Heart left ventricle (tissue), 16 donors: ENCODE results near the gene KCNJ4. TPM values are rescaled to one million over a fixed set of nuclear protein-coding genes. Genes with fewer than 3 reads are reported as not detected.

Experiments
- ATAC-seq, 4 donors: fragments of 200-7000 bp; cut with Tn5 transposase; one replicate each; pipeline ENCODE4 v1.9.1; 2020 to 2022; ENCODE audit warnings: moderate library complexity in 4 of 4, mild to moderate bottlenecking in 3 of 4, moderate number of reproducible peaks in 1 of 4
- DNase-seq, 5 donors: peaks; one replicate each; pipeline ENCODE4 v3.0.0-alpha.2; 2020
- H3K27ac ChIP-seq, 12 donors: fragments of 200-600 bp; sonication (generic) in 4 of 12; one replicate each; pipeline versions ENCODE4 v1.5.0 to v1.8.0; 2016 to 2022; ENCODE audit warnings: mild to moderate bottlenecking in 2 of 12
- H3K27me3 ChIP-seq, 9 donors: fragments of 200-600 bp; sonication (generic) in 2 of 9; one replicate each; pipeline versions ENCODE4 v1.5.1 to v1.8.0; 2016 to 2022; ENCODE audit warnings: mild to moderate bottlenecking in 3 of 9
- H3K36me3 ChIP-seq, 9 donors: fragments of 200-600 bp; sonication (generic) in 2 of 9; one replicate each; pipeline versions ENCODE4 v1.5.0 to v1.8.0; 2018 to 2022; ENCODE audit warnings: mild to moderate bottlenecking in 2 of 9
- H3K4me1 ChIP-seq, 12 donors: fragments of 200-600 bp; sonication (generic) in 4 of 12; one replicate each; pipeline versions ENCODE4 v1.5.0 to v1.8.0; 2016 to 2022; ENCODE audit warnings: mild to moderate bottlenecking in 3 of 12
- H3K4me3 ChIP-seq, 12 donors: fragments of 200-600 bp; sonication (generic) in 4 of 12; one replicate each; pipeline versions ENCODE4 v1.5.0 to v1.8.0; 2017 to 2022; ENCODE audit warnings: mild to moderate bottlenecking in 9 of 12, moderate library complexity in 4 of 12
- H3K9me3 ChIP-seq, 12 donors: fragments of 200-600 bp; sonication (generic) in 4 of 12; one replicate each; pipeline versions ENCODE4 v1.5.0 to v1.8.0; 2016 to 2022; ENCODE audit warnings: mild to moderate bottlenecking in 1 of 12
- POLR2A ChIP-seq, 2 donors: fragments of 450-650 bp; IDR thresholded peaks; one replicate each; pipeline ENCODE4 v1.6.1; 2017; ENCODE audit warnings: antibody characterized with exemption in 2 of 2, mild to moderate bottlenecking in 2 of 2, moderate library complexity in 2 of 2
- WGBS, 4 donors: extraction: QIAGEN DNeasy Blood & Tissue Kit in 2 of 4; methylation state at CpG; one replicate each; pipeline versions ENCODE4 v1.1.5 to v1.1.7; 2013 to 2018; 5-methylcytosine and 5-hydroxymethylcytosine counted together
- intact Hi-C, 10 donors: fragments of 100-400 bp; cut with DNase I; formaldehyde crosslinking; loops; one replicate each; pipeline versions ENCODE4 v1.11.1 to v1.14.2; 2022
- polyA plus RNA-seq, 2 donors: library from polyadenylated mRNA; stranded (reverse); fragments of 200-250 nt; gene quantifications; one replicate each; pipeline ENCODE4 v1.2.3, GENCODE V29; 2013
- total RNA-seq, 9 donors: library from RNA; depleted of rRNA in 2 of 9; stranded (reverse); fragments of >200 nt in 2 of 9; fragmentation: NEBNext Ultra II Directional in 3 of 9; extraction: Animal tissue kit (Norgen Biotek cat#: 25700) in 3 of 9; gene quantifications; one replicate each; pipeline versions ENCODE4 v1.1.0 to v1.2.4, GENCODE V29; 2016 to 2023
- TF ChIP-seq, protein P1 (sequence below), 12 donors: fragments of 200-600 bp; sonication (generic) in 4 of 12; IDR thresholded peaks; one replicate each; pipeline versions ENCODE4 v1.5.0 to v1.8.0; 2018 to 2022; ENCODE audit warnings: antibody characterized with exemption in 12 of 12, mild to moderate bottlenecking in 5 of 12
- donor health status: ischemic (EF 13 %, LVEDD 7.1; RV severe dilation, severe dysfunction).
- donor health status: healthy with polysubstance abuse.
- donor health status: DM: no; HTN: yes; CAD: no.
- donor health status: DM: no; HTN: no; CAD: no.
- donor health status: ischemic (EF 25% LVEDD 6.9; RV normal size, moderate dysfunction).
- donor health status: ischemic (EF 25% LVEDD 5.7; RV mildly dilated, moderate dysfunction).
- donor health status: healthy.
- donor health status: DM: yes; HTN: yes; CAD: no.
- donor health status: ischemic (EF 35%, LVEDD 5.7; RV mildly dilated, moderate dysfunction).
- donor health status: nonischemic (EF 11% LVEDD 7.7; RV severe dilation, severe dysfunction).
- donor health status: DM: yes; HTN: yes; CAD: no.
- donor health status: PGD.
- donor health status: ischemic (EF 29% LVEDD 5.4; RV normal size, mild dysfunction).
- donor health status: nonischemic (EF 23%, LVEDD 6.1; RV moderate dilation, normal function).

KCNJ4 gene
- total and polyA plus RNA-seq, 11 donors, result 14.5 to 85.5 (median 39.7) TPM

DNA sequence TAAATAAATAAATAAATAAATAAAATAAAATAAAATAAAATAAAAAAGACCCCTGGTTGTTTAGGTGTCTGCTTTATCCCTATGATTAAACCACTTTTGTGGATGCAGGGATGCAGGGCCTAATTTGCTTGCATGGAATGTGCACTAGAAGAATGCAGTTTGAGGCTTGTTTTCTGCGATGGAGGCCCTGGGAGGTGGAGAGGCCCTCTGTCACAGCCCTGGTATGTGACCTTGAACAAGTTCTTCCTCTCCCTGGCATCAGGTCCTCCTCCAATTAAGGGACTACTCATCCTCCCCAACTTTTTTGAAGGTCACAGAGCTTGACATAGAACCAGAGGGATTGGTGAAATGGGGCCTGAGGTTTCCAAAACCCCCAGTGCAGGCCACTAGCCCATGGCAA is 22.7 kb downstream of the KCNJ4 start:
- H3K9me3 ChIP-seq, result no peaks in the 10 kb centered on the region
- H3K4me1 ChIP-seq, result peaks cover 0 to 59% (median 8%) of the 10 kb centered on the region in 12 donors
- WGBS, 4 donors, result 68 to 78% (median 72%) methylated on average over 1 of the region's 1 CpG
- peak overlapping the region in 9 of 12 donors; percentile 29 to 87 (median 73) for H3K27ac ChIP-seq
- peaks cover 0 to 3% (median 0%) of the 10 kb centered on the region in 9 donors for H3K27me3 ChIP-seq
- ATAC-seq (no peak), DNase-seq (no peak)
- peaks cover 0 to 3% (median 0%) of the 10 kb centered on the region in 9 donors for H3K36me3 ChIP-seq
- intact Hi-C loops, result no loop called here
- no peak for TF ChIP-seq POLR2A (IDR thresholded peaks at IDR 0.05)
- TF ChIP-seq, protein P1, sequence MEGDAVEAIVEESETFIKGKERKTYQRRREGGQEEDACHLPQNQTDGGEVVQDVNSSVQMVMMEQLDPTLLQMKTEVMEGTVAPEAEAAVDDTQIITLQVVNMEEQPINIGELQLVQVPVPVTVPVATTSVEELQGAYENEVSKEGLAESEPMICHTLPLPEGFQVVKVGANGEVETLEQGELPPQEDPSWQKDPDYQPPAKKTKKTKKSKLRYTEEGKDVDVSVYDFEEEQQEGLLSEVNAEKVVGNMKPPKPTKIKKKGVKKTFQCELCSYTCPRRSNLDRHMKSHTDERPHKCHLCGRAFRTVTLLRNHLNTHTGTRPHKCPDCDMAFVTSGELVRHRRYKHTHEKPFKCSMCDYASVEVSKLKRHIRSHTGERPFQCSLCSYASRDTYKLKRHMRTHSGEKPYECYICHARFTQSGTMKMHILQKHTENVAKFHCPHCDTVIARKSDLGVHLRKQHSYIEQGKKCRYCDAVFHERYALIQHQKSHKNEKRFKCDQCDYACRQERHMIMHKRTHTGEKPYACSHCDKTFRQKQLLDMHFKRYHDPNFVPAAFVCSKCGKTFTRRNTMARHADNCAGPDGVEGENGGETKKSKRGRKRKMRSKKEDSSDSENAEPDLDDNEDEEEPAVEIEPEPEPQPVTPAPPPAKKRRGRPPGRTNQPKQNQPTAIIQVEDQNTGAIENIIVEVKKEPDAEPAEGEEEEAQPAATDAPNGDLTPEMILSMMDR (IDR thresholded peaks at IDR 0.05), result no peak
- no peak overlapping the region for H3K4me3 ChIP-seq

DNA sequence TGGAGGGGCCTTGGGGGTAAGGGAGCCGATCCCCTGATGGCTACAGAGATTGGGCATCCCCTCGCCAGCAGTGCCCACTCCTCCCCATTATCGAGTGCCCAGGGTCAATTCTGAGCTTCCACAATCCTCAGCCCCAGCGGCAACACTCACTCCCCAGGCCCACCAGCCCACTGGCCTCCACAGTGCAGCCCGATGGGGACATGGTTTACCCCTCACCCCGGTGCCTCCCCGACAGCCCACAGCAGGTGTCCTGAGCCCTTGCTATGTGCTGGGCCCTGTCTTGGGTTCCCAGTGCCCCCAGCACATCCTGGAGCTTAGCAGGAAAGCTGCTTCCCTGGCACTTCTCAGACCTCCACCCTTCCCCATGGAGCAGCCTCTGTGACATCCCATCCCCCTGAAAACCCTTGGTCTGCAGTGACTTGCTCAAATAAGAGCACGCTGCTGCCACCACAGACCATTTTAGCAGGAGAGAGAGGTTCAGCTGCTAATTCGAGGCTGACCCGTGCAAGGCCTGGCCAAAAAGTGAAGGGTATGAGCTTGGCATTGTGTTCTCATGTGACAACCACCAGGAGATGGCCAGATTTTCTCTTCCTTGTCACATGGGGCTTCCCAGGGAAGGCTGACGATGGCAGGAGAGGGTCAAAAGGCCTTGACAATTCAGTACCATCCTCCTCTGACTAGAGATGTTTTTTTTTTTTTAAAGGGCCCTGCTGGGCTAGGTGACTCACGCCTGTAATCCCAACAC is 23.6 kb downstream of the KCNJ4 start:
- 70 to 78% (median 73%) methylated on average over 10 to 12 of the region's 12 CpGs for whole genome bisulfite sequencing, 4 donors
- ATAC-seq, result peak; percentile 58 to 88 (median 66)
- Histone ChIP-seq H3K4me3 (no peak overlapping the region), H3K27me3 (peaks cover 0 to 3% (median 0%) of the 10 kb centered on the region in 9 donors), H3K9me3 (no peaks in the 10 kb centered on the region), H3K36me3 (peaks cover 0 to 7% (median 0%) of the 10 kb centered on the region in 9 donors), H3K27ac (peak overlapping the region in 11 of 12 donors; percentile 2 to 87 (median 69)), H3K4me1 (peaks cover 0 to 51% (median 8%) of the 10 kb centered on the region in 12 donors)
- peak in 2 of 5 donors; percentile 59 to 71 for DNase-seq
- TF ChIP-seq POLR2A (IDR thresholded peaks at IDR 0.05), result no peak
- TF ChIP-seq, protein P1 (IDR thresholded peaks at IDR 0.05), result no peak
- intact Hi-C loops, result no loop called here

DNA sequence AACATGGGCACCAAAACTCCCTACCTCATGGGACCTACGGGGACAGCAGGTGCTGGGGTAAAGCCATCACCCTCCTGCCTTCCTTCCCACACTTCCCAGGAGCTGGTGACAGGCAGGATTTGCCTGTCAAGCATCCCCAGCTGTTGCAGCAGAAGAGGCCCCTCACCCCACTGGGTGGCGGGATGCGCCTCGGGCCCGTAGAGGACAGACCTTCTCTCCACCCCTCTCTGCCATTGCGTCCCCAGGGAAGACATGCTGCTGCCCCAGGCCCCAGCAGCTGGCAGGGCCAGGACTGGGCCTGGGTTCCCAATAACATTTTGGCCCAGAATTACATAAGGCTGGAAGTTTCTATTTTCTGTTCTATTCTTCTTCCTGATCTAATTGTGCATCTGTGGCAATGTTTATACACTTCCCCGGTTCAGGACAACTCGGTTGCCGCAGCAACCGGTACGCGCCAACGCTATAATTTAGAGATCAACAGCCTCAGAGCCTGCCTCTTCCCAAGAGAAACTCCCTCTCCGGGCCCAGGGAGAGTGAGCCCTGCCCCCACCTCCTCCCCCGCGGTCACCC is 25.4 kb downstream of the KCNJ4 start:
- ATAC-seq, result no peak
- DNase-seq, result no peak

More for the DNA sequence above, 25.4 kb downstream of the KCNJ4 start:
- Histone ChIP-seq H3K27me3 (peaks cover 0 to 3% (median 0%) of the 10 kb centered on the region in 9 donors), H3K27ac (peak overlapping the region in 2 of 12 donors; percentile 31 to 87), H3K9me3 (no peaks in the 10 kb centered on the region), H3K4me1 (peaks cover 0 to 33% (median 3%) of the 10 kb centered on the region in 12 donors), H3K4me3 (no peak overlapping the region), H3K36me3 (peaks cover 0 to 7% (median 0%) of the 10 kb centered on the region in 9 donors)
- TF ChIP-seq, protein P1 (IDR thresholded peaks at IDR 0.05), result no peak
- TF ChIP-seq POLR2A (IDR thresholded peaks at IDR 0.05), result no peak
- 48 to 65% (median 62%) methylated on average over 16 of the region's 16 CpGs for WGBS, 4 donors
- intact Hi-C loops, result no loop called here
